ENCODE results near the gene ACOX1. TPM values are rescaled to one million over a fixed set of nuclear protein-coding genes. Genes with fewer than 3 reads are reported as not detected.

Gene ACOX1
- total RNA-seq, 1 donor from 2014 or later: 35.1 TPM

DNA sequence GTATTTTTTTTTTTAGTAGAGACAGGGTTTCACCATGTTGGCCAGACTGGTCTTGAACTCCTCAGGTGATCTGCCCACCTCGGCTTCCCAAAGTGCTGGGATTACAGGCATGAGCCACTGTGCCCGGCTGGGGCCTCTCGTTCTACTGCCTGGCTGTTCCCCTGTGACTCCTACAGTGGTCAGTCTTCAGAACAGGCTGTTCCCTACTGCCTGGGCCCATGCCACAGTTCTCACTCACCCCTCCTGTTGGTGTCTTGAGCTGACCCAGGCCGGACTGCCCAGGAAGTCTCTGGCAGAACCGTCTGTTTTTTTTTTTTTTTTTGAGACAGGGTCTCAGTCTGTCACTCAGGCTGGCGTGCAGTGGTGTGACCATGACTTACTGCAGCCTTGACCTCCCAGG, 24.9 kb upstream of the ACOX1 start:
- no peak for DNase-seq (ENCODE audit: low read depth)
- no peak overlapping the region for H3K4me3 ChIP-seq (ENCODE audit: low read depth, low read length)
- TF ChIP-seq, protein P1, sequence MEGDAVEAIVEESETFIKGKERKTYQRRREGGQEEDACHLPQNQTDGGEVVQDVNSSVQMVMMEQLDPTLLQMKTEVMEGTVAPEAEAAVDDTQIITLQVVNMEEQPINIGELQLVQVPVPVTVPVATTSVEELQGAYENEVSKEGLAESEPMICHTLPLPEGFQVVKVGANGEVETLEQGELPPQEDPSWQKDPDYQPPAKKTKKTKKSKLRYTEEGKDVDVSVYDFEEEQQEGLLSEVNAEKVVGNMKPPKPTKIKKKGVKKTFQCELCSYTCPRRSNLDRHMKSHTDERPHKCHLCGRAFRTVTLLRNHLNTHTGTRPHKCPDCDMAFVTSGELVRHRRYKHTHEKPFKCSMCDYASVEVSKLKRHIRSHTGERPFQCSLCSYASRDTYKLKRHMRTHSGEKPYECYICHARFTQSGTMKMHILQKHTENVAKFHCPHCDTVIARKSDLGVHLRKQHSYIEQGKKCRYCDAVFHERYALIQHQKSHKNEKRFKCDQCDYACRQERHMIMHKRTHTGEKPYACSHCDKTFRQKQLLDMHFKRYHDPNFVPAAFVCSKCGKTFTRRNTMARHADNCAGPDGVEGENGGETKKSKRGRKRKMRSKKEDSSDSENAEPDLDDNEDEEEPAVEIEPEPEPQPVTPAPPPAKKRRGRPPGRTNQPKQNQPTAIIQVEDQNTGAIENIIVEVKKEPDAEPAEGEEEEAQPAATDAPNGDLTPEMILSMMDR (conservative IDR thresholded peaks at IDR 0.05; ENCODE audit: low read depth, low read length): no peak

DNA sequence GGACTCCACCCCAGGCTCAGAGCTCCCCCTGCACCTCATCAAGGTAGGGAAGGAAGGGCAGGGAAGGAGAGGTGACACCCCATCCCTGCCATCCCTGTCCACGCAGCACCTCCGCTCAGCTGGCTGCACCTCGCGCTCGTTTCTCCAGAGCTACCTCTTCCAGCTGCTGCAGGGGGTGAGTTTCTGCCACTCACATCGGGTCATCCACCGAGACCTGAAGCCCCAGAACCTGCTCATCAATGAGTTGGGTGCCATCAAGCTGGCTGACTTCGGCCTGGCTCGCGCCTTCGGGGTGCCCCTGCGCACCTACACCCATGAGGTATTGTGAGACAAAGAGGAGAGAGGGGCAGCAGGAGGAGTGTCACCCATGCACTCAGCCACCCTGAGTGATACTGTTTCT, 23.1 kb upstream of the ACOX1 start:
- no peak for DNase-seq (ENCODE audit: low read depth)
- no peak overlapping the region for H3K4me3 ChIP-seq (ENCODE audit: low read depth, low read length)
- TF ChIP-seq, protein P1 (conservative IDR thresholded peaks at IDR 0.05; ENCODE audit: low read depth, low read length): no peak

DNA sequence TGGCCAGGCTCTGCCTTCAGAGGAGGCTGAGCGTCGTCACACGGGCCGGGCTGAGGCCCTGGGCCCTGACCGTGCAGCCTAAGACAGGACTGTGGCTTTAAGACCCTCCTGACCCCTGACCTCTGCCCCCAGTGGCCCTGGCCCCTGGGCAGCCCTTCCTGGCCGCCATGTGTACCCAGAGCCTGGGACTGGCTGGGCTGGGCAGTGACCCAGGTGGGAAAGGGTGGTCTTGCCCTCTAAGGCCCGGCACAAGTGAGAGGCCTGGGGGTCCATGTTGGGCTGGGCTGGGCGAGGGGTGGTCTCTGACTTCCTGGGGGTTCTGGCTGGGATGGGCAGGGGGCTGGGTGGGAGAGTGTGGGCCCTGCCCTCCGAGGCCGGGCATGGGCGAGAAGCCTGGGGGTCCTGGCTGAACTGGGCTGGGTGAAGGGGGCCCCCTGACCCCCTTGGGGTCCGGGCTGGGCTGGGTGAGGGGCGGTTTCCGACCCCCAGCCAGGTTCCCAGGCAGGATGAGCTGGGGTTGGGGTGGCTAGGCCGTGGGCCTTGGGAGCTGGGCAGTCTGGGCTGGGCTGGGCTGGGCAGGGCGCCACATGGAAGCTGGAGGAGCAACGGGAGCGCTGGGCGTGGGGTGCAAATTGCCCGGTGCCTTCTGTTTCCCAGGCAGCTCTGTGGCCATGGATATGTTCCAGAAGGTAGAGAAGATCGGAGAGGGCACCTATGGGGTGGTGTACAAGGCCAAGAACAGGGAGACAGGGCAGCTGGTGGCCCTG, 22.0 kb upstream of the ACOX1 start, which contains the start of gene CDK3:
CDK3 (plus strand) TSS at position 101 of the 767 bp plus-strand sequence; CDS start at position 672, 571 bp downstream.
- DNase-seq (ENCODE audit: low read depth): no peak
- TF ChIP-seq, protein P1 (conservative IDR thresholded peaks at IDR 0.05; ENCODE audit: low read depth, low read length): no peak
- H3K4me3 ChIP-seq (ENCODE audit: low read depth, low read length): no peak within 1 kb of the TSS

DNA sequence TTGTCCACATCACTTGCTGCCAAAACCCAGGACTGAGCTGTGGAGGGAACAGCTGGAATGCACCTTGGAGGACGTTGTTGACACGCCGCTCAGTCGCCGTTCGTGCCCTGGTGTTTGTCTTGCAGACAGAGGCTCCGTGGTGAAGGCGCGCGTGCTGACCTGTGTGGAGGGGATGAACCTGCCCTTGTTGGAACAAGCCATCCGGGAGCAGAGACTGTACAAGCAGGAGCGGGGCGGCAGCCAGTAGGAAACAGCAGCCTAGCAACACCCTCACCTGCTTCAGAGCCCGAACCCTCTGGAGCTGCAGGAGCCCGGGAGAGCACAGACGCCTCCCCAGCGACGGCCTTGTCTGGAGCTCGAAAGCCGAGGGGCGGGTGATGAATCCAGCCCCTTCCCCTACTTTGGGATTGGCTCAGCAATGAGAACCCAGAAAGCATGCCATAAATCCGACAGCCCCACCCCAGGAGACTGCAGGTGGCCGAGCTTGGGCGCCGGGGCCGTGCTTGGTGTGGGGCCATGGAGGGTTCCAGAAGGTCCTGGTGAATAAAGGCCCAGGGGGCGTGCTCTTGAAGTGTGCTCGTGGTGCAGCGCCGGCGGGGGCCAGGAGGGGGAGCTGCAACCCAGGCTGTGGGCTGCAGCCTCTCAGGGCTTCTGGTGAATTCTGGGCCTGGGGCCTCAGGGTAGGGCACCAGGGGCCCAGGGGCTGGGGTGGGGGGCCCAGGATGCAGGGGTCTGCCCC, 21.2 kb upstream of the ACOX1 start:
- no peak for DNase-seq (ENCODE audit: low read depth)
- H3K4me3 ChIP-seq (ENCODE audit: low read depth, low read length): no peak overlapping the region
- TF ChIP-seq, protein P1 (conservative IDR thresholded peaks at IDR 0.05; ENCODE audit: low read depth, low read length): peak; percentile 70

DNA sequence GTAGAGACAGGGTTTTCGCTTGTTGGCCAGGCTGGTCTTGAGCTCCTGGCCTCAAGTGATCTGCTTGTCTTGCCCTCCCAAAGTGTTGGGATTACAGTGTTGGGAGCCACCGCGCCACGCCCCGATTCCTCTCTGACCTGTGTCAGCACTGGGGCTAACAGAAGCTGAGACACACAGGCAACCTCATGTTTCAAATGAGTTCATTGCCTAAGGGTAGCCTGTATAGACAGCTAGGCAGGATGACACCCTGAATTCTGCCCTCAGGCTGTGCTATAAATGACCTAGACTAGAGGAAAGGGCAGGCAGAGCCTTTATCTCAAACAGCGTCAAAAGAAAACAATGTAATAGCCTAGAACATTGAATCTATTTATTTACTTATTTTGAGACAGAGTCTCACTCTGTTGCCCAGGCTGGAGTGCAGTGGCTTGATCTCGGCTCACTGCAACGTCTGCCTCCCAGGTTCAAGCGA, 19.4 kb upstream of the ACOX1 start:
- TF ChIP-seq, protein P1 (conservative IDR thresholded peaks at IDR 0.05; ENCODE audit: low read depth, low read length): no peak
- no peak for DNase-seq (ENCODE audit: low read depth)
- no peak overlapping the region for H3K4me3 ChIP-seq (ENCODE audit: low read depth, low read length)

DNA sequence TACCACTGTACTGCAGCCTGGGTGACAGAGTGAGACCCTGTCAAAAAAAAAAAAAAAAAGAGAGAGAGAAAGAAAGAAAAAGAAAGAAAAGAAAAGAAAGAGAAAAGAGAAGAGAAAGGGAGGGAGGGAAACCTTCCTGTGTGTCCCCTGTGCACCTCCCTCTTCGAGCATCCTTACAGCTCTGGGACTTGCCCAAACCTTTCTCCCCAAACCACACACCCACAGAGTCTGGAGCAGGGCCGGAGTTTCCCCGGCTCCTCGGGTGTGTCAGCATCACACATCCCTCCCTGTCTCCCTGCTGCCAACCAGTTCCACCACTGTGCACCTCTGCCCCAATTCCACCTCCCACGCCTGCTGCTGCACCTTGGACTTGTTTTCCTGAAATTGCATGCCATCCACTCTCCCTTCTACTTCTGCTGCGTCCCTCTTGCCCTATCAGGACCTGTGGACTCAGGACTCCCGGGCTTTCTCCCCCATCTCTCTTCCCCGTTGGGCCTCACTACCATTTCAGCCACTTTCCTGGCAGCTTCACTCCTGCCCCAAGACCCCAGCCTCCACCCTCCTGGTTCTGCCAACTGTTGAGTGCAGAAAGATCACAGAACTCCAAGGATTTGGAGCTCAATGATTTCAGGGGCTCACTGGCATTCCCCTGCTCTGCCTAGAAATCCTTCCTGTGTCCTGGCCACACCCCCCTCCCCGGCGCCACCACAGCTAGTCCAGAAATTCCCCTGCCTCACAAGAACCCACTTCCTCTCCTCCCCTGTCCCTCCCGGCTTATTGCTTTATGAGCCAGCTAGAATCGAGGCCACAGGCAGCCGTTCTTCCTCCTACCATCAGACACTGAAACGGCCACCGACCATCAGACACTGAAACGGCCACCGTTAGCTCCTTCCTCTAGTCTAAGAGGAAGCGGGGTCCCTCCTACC, 18.0 kb upstream of the ACOX1 start:
- H3K4me3 ChIP-seq (ENCODE audit: low read depth, low read length): no peak overlapping the region
- DNase-seq (ENCODE audit: low read depth): no peak
- TF ChIP-seq, protein P1 (conservative IDR thresholded peaks at IDR 0.05; ENCODE audit: low read depth, low read length): no peak
